Measurements from ENCODE around the gene POLH.
A peak's percentile ranks its signal among the peaks of the same experiment; 100 is the strongest.

POLH gene

GRCh38 chr6:43606019-43606418, 30.0 kb downstream of the POLH start:
- DNase-seq (ENCODE audit: low read depth): no peak

GRCh38 chr6:43608310-43608763, 32.4 kb downstream of the POLH start:
- DNase-seq (ENCODE audit: low read depth): no peak

GRCh38 chr6:43608807-43609206, 32.8 kb downstream of the POLH start:
- DNase-seq (ENCODE audit: low read depth): no peak

- DNase-seq (ENCODE audit: low read depth): no peak
These were observed 33.4 kb downstream of the POLH start for GRCh38 chr6:43609402-43609801.

GRCh38 chr6:43610431-43610830, 34.4 kb downstream of the POLH start:
- DNase-seq (ENCODE audit: low read depth): no peak

GRCh38 chr6:43613721-43614395, 37.9 kb downstream of the POLH start:
- DNase-seq (ENCODE audit: low read depth): no peak

GRCh38 chr6:43614396-43614730, 38.4 kb downstream of the POLH start:
- DNase-seq (ENCODE audit: low read depth): no peak

- no peak for DNase-seq (ENCODE audit: low read depth)
These were observed 40.9 kb downstream of the POLH start for GRCh38 chr6:43616725-43617472.

- no peak for DNase-seq (ENCODE audit: low read depth)
These were observed 45.3 kb downstream of the POLH start for GRCh38 chr6:43621078-43621835.

- no peak for DNase-seq (ENCODE audit: low read depth)
These were observed 45.8 kb downstream of the POLH start for GRCh38 chr6:43621836-43622180.

GRCh38 chr6:43622541-43622940, 46.6 kb downstream of the POLH start:
- DNase-seq (ENCODE audit: low read depth): no peak

GRCh38 chr6:43623880-43624785, 48.1 kb downstream of the POLH start:
- no peak for DNase-seq (ENCODE audit: low read depth)

GRCh38 chr6:43624786-43625288, 48.9 kb downstream of the POLH start:
- DNase-seq (ENCODE audit: low read depth): no peak

- no peak for DNase-seq (ENCODE audit: low read depth)
These were observed 49.5 kb downstream of the POLH start for GRCh38 chr6:43625393-43625992.

GRCh38 chr6:43627008-43627825, 51.2 kb downstream of the POLH start:
- DNase-seq (ENCODE audit: low read depth): no peak

- DNase-seq (ENCODE audit: low read depth): no peak
These were observed 52.6 kb downstream of the POLH start for GRCh38 chr6:43628393-43629103.

GRCh38 chr6:43629104-43629504, 53.1 kb downstream of the POLH start, which contains the start of gene GTPBP2:
Gene GTPBP2, minus strand, starts transcription at chr6:43629264. Its CDS starts 102 bp downstream, at chr6:43629162.
- DNase-seq (ENCODE audit: low read depth): peak; percentile 90

- peak; percentile 81 for DNase-seq (ENCODE audit: low read depth)
These were observed 53.7 kb downstream of the POLH start for GRCh38 chr6:43629505-43630300.
